Large intestine (tissue), 3 donors: ENCODE measurements around the gene RSPH6A. TPM values are rescaled to one million over a fixed set of nuclear protein-coding genes. Genes with fewer than 3 reads are reported as not detected.

ENCODE experiments used
- DNase-seq, 2 donors: peaks; one replicate each; pipeline versions ENCODE4 v3.0.0 to v3.0.0-alpha.2; 2013
- H3K27ac ChIP-seq: one replicate; pipeline ENCODE4 v1.5.1; 2013; ENCODE audit warnings: low read length
- H3K27me3 ChIP-seq: 2 replicates; pipeline ENCODE4 v1.6.1; 2013; ENCODE audit warnings: low read length; ENCODE audit not compliant: control insufficient read depth, insufficient read depth
- H3K36me3 ChIP-seq: 2 replicates; pipeline ENCODE4 v1.6.1; 2013; ENCODE audit warnings: low read length; ENCODE audit not compliant: control insufficient read depth, insufficient read depth
- H3K4me1 ChIP-seq: one replicate; pipeline ENCODE4 v1.6.1; 2013; ENCODE audit warnings: low read length; ENCODE audit not compliant: control insufficient read depth, insufficient read depth
- H3K4me3 ChIP-seq: one replicate; pipeline ENCODE4 v1.5.1; 2013; ENCODE audit warnings: low read length
- H3K9me3 ChIP-seq: one replicate; pipeline ENCODE4 v1.6.1; 2013; ENCODE audit warnings: mild to moderate bottlenecking, low read depth, low read length, moderate library complexity; ENCODE audit not compliant: control insufficient read depth
- WGBS: methylation state at CpG from one replicate; pipeline ENCODE4 v1.1.5; 2013; ENCODE audit warnings: low lambda C conversion rate; ENCODE audit not compliant: insufficient coverage; 5-methylcytosine and 5-hydroxymethylcytosine counted together
- polyA plus RNA-seq: library from polyadenylated mRNA; unstranded; fragments of 120-200 nt; gene quantifications from one replicate; pipeline ENCODE4 v1.2.1, GENCODE V29; 2013

Gene RSPH6A
- polyA plus RNA-seq, 1 donor: 0.01 TPM

DNA sequence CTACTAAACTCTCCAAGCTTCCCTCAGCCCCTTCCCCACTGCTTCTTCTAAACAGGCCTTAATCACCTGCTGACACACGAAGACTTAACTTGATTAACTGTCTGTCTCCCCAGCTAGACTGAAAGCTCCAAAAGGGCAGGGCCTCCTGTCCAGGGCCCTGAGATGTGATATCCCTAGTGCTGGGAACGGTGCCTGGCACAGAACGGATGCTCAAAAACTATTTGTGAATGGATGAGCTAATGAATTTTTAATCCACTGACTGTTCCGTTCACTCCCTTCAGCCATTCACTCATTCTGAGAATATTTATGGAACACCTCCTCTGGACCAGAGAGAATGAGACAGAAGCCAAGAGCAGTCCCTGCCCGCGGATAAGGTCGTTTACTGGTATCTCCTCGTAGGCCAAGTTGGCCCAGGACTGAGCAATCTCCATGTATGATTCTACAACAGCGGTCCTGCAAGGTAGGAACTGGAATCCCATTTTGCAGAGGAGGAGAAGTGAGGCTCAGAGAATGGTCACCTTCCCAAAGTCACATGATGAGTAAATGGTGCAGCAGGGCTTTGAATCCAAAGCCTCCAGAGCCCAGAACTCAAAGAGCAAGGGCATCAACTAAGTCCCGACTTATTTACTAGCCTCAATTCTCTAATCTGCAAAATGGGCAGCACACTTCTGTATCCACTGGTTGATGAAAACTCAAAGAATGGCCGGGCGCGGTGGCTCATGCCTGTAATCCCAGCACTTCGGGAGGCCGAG, 25.9 kb downstream of the RSPH6A start:
- Histone ChIP-seq H3K4me3 (no peak overlapping the region), H3K9me3 (no peaks in the 10 kb centered on the region), H3K4me1 (peaks cover 6% of the 10 kb centered on the region), H3K27ac (no peak overlapping the region), H3K36me3 (peaks cover 51% of the 10 kb centered on the region), H3K27me3 (no peaks in the 10 kb centered on the region)
- no CpG with 5 or more reads among the region's 15 CpGs for WGBS
- DNase-seq: no peak

DNA sequence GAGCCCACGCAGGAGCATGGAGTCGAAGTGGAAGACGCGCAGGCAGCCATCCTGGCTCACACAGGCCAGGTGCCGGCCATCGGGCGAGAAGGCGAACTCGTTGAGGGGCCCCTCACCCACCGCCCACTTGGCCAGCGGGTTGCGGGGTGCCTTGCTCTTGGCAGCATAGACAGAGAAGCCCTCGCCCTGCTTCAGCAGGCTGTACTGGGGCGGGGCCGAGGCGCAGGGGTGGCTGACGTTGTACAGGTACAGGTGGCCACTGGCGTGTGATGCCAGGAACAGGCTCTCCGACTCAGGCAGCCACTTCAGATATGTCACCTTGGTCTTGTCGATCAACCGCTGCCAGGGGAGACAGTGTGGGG, 28.6 kb downstream of the RSPH6A start:
- peaks cover 54% of the 10 kb centered on the region for H3K36me3 ChIP-seq
- no peak overlapping the region for H3K27ac ChIP-seq
- no peaks in the 10 kb centered on the region for H3K27me3 ChIP-seq
- H3K4me3 ChIP-seq: no peak overlapping the region
- H3K9me3 ChIP-seq: no peaks in the 10 kb centered on the region
- WGBS: no CpG with 5 or more reads among the region's 21 CpGs
- no peak for DNase-seq
- peaks cover 7% of the 10 kb centered on the region for H3K4me1 ChIP-seq

DNA sequence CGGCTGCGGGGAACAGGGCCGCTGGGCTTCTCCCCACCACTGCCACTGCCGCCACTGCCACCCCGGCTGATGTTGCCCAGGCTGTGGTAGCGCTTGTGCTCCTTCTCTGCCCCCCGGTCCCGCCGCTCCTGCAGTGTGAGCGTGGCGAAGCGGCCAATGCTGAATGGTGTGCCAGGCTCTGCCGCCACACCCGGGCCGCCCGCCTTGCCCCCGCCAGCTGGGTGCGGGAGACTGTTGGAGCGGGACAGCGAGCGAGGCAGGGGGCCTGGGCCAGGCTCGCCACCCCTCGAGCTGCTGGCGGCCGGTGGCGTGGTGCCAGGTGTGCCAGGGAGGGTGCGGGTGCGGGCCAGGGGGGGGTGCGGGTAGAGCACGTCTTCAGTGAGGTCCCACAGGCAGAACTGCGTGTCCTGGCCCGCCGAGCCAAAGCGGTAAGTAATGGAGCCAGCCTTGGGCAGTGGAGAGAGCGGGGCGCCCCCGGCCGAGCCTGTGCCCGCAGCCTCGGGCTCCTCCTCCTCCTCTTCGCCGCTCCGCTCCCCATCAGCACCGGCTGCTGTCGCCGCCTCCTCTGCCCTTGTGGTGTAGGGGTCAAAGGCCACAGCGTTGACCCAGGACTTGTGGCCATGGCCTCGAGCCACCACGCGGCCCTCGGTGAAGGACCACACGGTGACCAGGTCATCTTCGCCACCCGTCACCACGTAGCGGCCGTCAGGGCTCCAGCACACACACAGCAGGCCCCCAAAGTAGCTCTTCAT, 29.2 kb downstream of the RSPH6A start:
- no CpG with 5 or more reads among the region's 57 CpGs for WGBS
- DNase-seq: no peak
- H3K4me3 ChIP-seq: no peak overlapping the region
- H3K36me3 ChIP-seq: peaks cover 53% of the 10 kb centered on the region
- no peaks in the 10 kb centered on the region for H3K27me3 ChIP-seq
- H3K9me3 ChIP-seq: no peaks in the 10 kb centered on the region
- H3K27ac ChIP-seq: no peak overlapping the region
- H3K4me1 ChIP-seq: peaks cover 7% of the 10 kb centered on the region

DNA sequence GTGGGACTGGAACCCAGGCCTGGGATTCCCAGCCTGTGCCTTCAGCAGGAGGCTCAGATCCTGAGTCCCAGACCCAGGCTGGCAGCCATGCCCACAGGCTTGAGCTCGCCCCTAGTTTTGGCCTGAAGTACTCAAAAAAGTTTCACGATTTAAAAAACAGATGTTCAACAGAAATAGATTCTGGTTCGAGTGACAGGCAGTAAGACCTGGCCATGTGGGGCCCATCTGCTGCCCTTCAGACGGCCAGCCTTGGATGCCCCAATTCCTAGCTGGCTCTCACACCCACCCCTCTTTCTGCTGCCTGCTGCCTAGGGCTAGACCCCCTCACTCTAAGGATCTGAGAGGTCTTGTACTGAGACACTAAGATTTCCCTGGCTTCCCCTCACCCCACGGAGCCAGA, 30.0 kb downstream of the RSPH6A start:
- no peaks in the 10 kb centered on the region for H3K27me3 ChIP-seq
- no peaks in the 10 kb centered on the region for H3K9me3 ChIP-seq
- no peak for DNase-seq
- H3K27ac ChIP-seq: no peak overlapping the region
- no CpG with 5 or more reads among the region's 5 CpGs for WGBS
- no peak overlapping the region for H3K4me3 ChIP-seq
- peaks cover 10% of the 10 kb centered on the region for H3K4me1 ChIP-seq
- peaks cover 47% of the 10 kb centered on the region for H3K36me3 ChIP-seq

DNA sequence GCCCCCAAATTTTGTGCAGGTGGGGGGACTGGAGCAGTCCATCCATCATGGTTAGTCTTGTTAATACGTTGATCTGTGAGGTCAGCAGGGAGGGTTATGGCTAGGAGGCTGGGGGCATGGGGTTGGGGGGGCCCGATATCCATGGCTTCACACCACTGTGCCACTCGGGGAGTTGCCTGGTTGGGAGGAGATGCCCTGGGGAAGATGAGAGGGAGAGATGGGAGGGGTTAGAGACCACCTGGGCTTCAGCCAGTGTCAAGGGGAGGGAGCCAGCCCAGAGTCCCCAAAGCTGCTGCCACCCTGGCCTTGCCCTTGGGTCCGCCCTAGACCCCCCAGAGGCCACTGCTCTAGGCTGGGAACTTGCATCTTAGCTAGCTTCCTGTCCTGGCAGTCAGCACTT, 31.0 kb downstream of the RSPH6A start:
- WGBS: no CpG with 5 or more reads among the region's 4 CpGs
- H3K36me3 ChIP-seq: peaks cover 41% of the 10 kb centered on the region

DNA sequence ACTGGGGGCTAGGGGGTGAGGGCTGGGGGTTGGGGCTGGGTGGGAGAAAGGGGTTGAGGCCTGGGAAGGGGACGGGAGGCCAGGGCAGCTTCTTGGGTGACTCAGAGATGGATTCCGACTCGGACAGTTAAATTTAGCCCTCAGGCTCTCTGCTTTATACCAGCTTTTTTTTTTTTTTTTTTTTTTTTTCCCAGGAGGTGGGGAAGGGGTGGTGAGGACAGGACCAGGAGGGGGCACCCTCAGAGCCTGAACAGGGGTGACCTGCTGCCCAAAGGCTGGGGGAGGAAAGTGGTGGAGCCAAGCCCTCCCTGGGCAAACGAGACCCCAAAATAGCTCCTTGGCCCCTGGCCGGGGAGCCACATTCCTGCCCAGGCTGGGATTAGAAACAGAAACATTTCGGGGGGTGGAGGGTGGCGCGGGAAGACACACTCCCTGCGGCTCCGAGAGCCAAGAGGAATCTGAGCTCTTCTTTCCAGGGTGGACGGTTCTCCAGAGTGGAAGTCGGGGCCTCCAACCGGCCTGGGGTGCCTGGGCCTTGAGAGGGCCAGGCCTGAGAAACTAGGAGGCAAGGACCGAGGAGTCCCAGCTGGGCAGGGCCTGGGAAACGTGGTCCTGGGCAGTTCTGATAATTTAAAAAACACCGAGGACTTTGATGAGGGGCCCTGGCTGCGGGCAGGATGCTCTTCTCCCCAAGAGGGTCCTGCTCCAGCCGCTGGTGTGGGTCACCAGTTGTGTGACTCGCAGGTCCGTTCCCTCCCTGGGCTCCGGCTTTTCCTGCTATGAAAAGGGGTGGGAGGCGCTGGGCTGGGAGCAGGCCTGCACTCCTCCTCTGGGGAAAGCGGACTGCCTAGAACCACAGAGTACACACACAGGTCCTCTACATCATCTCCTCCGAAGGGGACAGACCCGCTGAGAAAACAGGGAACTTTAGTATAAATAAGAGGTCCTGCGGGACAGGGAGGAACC, 32.0 kb downstream of the RSPH6A start:
- H3K4me1 ChIP-seq: peaks cover 26% of the 10 kb centered on the region
- WGBS: no CpG with 5 or more reads among the region's 26 CpGs
- no peak for DNase-seq
- H3K27ac ChIP-seq: peak overlapping the region; percentile 53
- no peaks in the 10 kb centered on the region for H3K9me3 ChIP-seq
- H3K27me3 ChIP-seq: no peaks in the 10 kb centered on the region
- H3K4me3 ChIP-seq: no peak overlapping the region
- H3K36me3 ChIP-seq: peaks cover 41% of the 10 kb centered on the region

More for the DNA sequence above, 31.0 kb downstream of the RSPH6A start:
- Histone ChIP-seq H3K27me3 (no peaks in the 10 kb centered on the region), H3K4me1 (peaks cover 17% of the 10 kb centered on the region), H3K27ac (no peak overlapping the region), H3K9me3 (no peaks in the 10 kb centered on the region), H3K4me3 (no peak overlapping the region)
- no peak for DNase-seq

DNA sequence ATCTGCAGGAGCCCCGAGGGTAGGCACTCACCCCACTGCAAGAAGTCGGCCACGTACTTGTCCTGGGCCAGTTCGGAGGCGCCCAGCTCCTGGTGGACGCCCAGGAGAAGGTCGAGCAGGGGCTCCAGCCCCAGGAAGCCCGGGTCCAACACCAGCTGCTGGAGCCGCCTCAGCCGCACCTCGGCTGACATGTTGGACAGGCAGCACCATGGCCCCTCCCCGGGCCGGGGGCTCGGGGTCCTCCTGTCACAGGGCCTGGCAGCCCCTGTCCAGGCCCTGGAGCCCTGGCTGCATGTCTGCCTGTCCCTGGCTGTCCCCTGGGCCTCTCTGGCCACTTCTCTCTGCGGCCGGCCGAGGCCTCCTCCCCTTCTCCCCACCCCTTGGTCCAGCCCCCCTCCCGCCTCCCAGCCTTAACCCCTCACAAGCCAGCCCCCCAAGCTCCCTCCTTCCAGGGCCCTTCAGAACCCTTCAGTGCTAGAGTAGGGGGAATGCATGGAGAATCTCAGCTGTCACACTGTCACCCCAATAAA, 32.9 kb downstream of the RSPH6A start, which contains the start of gene DMPK:
TSS of gene DMPK (minus strand) at position 329 of the 530 bp plus-strand sequence. CDS start at position 191, 138 bp downstream.
- Histone ChIP-seq H3K27ac (peak within 1 kb of the TSS; percentile 53), H3K27me3 (no peaks in the 10 kb centered on the region), H3K4me3 (peak within 1 kb of the TSS; percentile 43), H3K4me1 (peaks cover 26% of the 10 kb centered on the region), H3K9me3 (no peaks in the 10 kb centered on the region), H3K36me3 (peaks cover 46% of the 10 kb centered on the region)
- DNase-seq: no peak
- WGBS: no CpG with 5 or more reads among the region's 18 CpGs

DNA sequence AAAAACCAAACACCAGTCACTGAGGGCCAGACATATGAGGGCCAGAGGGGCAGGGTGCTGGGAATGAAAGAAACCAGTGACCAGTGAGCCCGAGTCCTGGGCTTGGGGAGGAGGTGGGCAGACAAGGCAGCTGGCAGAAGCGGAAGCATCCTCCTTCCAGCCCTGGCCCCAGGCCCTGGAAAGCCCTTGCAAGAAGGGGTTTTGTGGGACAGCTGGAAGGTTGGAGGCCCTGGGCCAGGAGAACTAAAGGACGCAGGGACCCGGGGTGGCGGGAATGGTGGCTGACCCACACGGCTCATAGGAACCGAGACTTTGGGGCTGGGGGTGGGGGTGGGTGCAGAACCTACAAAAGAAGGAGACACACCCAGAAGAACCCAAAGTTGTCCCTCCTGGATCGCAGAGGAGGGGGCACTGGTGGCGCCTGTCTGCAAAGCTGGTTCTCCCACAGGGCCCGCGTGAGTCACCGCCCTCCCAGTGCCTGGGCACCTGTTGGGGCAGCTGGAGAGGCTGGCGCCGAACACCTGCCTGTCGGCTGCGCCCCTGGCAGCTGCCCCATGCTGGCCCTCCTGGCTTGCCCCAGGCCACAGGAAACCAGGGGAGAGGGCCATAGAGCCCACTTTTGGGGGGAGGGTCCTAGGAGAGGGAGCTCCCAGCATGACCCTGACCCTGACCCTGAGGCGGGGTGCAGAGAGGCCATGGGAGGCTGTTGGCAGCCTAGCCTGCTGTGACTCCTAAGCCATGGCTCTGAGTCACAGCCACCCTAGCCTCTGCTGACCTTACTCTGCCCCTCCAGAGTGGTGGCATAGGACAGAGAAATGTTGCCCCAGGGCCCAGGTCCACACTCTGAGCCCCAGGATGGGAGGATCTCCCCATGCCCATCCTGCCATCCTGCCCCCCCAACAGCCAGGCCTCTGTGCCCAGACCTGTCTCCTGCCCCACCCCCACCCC, 33.6 kb downstream of the RSPH6A start:
- Histone ChIP-seq H3K4me3 (peak overlapping the region; percentile 43), H3K27ac (no peak overlapping the region), H3K4me1 (peaks cover 26% of the 10 kb centered on the region), H3K27me3 (no peaks in the 10 kb centered on the region), H3K9me3 (no peaks in the 10 kb centered on the region), H3K36me3 (peaks cover 45% of the 10 kb centered on the region)
- no peak for DNase-seq
- no CpG with 5 or more reads among the region's 17 CpGs for WGBS

DNA sequence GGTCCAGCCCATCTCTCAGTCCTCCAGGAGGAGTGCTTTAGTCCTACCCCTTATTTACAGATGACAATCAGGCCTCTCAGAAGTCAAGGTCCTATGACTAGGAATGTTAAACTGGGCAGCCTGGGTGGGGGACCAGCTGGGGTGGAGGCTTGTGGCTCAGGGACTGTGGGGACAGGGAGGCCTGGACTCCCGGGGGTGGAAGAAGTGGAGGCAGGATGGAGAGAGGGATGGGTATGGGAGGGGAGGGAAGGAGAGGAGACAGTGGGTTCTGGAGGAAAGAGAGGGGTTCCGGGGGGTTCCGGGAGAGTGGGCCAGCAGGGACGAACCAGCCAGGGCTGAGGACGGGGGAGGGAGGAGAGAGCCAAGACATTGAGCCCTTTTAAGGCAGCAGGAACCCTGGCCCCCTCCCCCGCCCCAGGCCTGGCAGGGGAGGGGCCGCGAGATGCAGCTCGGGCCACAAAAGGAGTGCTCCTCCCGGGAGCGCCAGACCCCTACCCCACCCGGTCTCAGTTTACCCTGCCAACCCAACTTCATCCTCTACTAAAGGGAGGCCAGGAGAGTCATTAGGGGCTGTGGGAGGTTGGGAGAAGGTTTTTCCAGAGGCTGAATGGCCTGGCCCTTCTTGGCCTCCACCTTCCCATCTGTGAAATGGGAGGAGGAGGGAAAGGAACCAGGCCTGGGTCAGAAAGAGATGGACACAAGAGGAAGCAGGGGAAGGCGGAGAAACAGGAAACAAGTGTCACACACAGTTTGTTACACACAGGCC, 34.5 kb downstream of the RSPH6A start:
- Histone ChIP-seq H3K9me3 (no peaks in the 10 kb centered on the region), H3K4me3 (peak overlapping the region; percentile 43), H3K27ac (no peak overlapping the region), H3K36me3 (peaks cover 38% of the 10 kb centered on the region), H3K4me1 (peaks cover 26% of the 10 kb centered on the region), H3K27me3 (no peaks in the 10 kb centered on the region)
- 40% methylated on average over 2 of the region's 13 CpGs for WGBS
- DNase-seq: no peak
